ENCODE results near the gene TSPYL1.

Gene TSPYL1

DNA sequence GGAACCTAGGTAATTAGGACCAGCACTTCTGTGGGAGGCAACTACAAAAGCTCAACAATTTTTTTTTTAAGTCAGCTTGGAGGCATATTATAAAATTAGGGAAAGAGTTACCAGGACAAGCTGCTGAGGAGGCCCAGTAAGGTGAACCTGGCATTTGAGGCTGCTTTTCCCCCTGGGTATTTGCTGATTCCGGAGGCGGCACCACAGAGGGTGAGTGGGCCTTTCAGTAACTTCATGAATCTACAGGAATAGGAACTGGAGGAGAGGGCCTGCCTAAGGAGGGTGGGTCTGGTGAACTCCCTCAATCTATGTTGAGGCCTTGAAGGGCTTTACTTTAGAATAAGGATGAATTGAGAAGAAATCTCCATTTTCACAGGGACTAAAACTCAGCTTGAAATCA is 40.5 kb downstream of the TSPYL1 start:
- TF ChIP-seq CTCF (IDR thresholded peaks at IDR 0.05; ENCODE audit: borderline replicate concordance, insufficient read depth, low read depth, low read length): no peak
- no peak overlapping the region for H3K4me3 ChIP-seq (ENCODE audit: low read depth, low read length)

DNA sequence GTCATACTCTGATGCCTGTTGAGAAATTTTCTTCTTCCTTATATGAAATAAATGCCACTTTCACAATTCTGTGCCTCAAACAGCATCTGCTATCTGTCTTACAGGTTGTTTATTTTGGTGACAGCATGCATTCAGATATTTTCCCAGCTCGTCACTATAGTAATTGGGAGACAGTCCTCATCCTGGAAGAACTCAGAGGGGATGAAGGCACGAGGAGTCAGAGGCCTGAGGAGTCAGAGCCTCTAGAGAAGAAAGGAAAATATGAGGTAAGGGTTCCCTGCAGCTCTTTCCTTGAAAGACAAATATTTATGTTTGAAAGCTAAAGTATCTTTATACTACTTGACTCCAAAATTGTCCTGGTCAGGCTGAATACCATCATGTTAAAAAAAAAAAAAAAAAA is 41.6 kb downstream of the TSPYL1 start:
- no peak for TF ChIP-seq CTCF (IDR thresholded peaks at IDR 0.05; ENCODE audit: borderline replicate concordance, insufficient read depth, low read depth, low read length)
- no peak overlapping the region for H3K4me3 ChIP-seq (ENCODE audit: low read depth, low read length)

- no peak for TF ChIP-seq CTCF (IDR thresholded peaks at IDR 0.05; ENCODE audit: borderline replicate concordance, insufficient read depth, low read depth, low read length)
- no peak overlapping the region for H3K4me3 ChIP-seq (ENCODE audit: low read depth, low read length)
Observed at GRCh38 chr6:116234689-116235088, 45.0 kb downstream of the TSPYL1 start.

- H3K4me3 ChIP-seq (ENCODE audit: low read depth, low read length): no peak overlapping the region
- TF ChIP-seq CTCF (IDR thresholded peaks at IDR 0.05; ENCODE audit: borderline replicate concordance, insufficient read depth, low read depth, low read length): no peak
Observed at GRCh38 chr6:116229287-116229913, 50.3 kb downstream of the TSPYL1 start.

Measured in GM12875 (cell line).